Stimulated activated CD4-positive, alpha-beta T cell treated with anti-CD3 and anti-CD28 coated beads, Interleukin-1b, Interleukin-23, amount 100 ng/mL, for 4 hours (primary cell): ENCODE measurements around the gene AUTS2.

Source experiments
- DNase-seq, 2 donors: peaks; one replicate each; pipeline ENCODE4 v3.0.0-alpha.2; 2020; ENCODE audit warnings: low read depth in 2 of 2

The AUTS2 gene

GRCh38 chr7:70777251-70777650 lies 1179.0 kb downstream of the AUTS2 start:
- DNase-seq, result no peak

- DNase-seq, result no peak
Observed at GRCh38 chr7:70778585-70778984, 1180.3 kb downstream of the AUTS2 start.

GRCh38 chr7:70779321-70779720 lies 1181.0 kb downstream of the AUTS2 start:
- DNase-seq, result no peak

DNA sequence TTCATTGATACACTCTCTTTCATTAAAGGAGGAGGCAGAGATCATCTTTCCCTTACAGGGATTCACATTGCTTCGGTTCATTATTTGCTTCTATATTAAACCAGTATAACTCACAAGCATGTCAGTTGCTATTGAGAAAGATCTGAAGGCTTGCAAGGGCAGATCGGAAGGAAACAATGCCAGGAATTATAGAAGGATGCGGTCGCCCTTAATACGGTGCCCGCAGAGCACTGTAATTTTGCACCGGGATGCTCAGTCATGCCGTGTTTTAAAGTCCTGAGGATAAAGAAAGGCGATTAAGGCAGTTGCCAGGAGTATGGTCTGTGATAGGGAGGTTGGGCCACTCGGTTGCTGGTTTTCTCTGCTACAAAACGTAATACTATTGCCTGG lies 1183.6 kb downstream of the AUTS2 start:
- DNase-seq, result no peak

DNA sequence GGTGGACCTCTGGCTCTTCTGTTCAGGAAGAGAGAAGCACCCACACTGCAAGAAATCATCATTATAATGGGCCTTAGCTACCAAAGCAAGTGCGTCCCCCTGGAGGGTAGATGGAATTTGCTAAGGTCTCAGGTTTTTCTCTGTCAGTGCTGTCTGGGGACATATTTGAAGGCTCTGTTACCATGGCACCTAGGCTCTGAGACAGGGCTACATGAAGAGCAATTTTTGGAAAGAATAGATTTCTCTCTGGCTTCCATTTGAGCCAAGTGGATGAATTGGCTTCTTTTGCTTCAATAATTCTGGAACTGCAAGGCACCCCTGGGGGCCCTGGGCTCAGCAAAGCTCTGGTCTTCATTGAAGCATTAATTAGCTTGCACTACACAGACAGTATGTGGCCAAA lies 1184.5 kb downstream of the AUTS2 start:
- no peak for DNase-seq

DNA sequence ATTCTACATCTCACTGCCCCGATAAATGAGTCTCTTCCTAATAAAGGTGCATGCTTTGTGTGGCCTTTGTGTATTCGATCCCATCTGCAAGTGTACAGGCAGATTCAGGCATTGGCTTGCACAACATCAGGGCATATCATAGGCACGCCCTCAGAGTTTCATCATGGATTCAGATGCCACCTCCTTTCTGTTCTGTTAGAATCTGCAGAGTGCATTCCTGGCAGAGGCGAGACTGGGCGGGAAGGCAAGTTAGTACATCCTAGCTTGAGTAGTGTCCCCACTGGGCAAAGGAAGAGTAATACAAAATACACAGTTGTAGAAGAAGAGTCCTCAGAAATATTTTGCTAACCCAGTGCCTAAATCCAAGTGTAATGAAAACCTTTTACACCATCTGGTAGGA lies 1187.2 kb downstream of the AUTS2 start:
- no peak for DNase-seq

DNA sequence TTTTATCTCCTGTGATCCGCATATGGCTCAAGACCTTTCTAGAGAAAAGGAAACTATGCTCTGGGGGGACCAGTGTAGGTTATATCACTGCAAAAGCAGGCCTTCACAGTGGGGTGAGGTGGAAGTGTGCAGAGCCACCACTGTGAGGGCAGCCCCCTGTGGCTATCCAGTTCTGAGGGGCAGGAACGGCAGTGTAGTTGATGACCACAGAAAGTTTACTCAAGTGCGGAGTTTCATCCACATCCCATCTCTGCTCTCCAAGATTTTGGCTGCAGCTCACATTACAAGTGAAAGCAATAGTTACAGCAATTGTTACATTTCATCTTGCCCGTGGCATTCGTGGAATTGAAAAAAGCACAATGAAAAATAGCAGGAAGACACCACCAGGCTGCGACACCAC lies 1187.8 kb downstream of the AUTS2 start:
- DNase-seq, result no peak

DNA sequence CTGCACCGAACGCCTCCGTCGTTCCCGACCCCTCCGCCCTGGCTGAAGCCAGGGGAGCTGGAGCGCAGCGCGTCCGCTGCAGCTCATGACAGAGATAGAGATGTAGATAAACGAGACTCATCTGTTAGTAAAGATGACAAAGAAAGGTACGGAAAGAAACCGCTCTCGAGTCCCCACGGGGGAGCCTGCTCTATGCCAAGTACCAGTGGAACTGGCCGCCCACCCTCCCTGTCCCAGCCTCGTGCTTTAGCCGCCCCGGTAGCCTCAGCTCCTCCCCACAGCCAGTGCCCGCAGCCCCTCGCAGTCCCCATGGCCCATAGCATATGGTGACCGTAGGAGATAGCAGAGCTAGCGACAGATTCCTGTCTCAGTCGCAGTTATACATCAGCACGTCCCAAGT lies 1189.0 kb downstream of the AUTS2 start:
- DNase-seq, result no peak

DNA sequence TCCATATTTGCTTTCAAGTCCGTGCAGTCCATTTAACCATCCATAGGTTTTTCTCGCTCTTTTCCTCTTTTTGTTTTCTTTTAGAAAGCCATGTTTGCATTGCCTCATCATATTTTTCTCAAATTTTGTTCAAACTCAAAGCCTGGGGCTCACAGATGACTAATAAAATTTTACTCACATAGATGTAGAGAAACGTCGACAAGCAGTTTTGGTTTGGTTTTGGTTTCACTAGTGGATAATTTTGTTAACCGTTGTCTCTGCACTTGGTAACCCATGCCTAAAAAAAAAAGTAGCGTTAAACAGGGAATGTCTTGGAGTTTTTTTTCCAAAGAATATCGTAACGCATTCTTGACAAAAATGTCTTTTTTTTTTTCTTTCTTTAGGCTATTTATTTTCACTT lies 1189.5 kb downstream of the AUTS2 start:
- DNase-seq, result no peak

- DNase-seq, result no peak
Observed at GRCh38 chr7:70788276-70788675, 1190.0 kb downstream of the AUTS2 start.

GRCh38 chr7:70789481-70790214 lies 1191.4 kb downstream of the AUTS2 start:
- no peak for DNase-seq

DNA sequence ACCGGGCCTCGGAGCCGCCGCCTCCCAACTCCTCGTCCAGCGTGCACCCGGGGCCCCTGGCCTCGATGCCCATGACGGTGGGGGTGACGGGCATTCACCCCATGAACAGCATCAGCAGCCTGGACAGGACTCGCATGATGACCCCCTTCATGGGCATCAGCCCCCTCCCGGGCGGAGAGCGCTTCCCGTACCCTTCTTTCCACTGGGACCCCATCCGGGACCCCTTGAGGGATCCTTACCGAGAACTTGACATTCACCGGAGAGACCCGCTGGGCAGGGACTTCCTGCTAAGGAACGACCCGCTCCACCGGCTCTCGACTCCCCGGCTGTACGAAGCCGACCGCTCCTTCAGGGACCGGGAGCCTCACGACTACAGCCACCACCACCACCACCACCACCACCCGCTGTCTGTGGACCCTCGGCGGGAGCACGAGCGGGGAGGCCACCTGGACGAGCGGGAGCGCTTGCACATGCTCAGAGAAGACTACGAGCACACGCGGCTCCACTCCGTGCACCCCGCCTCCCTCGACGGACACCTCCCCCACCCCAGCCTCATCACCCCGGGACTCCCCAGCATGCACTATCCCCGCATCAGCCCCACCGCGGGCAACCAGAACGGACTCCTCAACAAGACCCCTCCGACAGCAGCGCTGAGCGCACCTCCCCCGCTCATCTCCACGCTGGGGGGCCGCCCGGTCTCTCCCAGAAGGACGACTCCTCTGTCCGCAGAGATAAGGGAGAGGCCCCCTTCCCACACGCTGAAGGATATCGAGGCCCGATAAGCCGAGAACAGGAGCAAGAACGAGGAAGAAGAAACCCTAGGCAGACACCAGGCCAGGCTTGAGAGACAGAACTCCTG lies 1192.2 kb downstream of the AUTS2 start:
- DNase-seq, result no peak

DNA sequence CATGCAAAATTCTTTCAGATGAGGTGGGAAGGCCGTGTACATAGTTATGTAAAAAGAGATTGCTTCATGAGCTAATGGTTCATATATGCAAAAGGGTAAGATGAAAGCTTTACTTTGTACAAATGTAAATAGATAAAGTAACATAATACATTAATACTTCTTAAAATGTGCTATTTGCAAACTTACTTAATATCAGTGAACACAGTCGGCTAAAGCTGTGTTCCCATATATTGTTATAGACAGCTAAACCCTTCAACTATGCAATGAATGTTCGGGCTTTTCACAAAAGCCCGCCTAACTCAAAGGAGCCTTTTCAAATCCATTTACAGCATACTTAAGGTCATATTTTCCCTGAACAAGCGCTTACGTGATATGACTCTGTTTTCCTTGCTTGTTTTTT lies 1193.1 kb downstream of the AUTS2 start:
- DNase-seq, result no peak

DNA sequence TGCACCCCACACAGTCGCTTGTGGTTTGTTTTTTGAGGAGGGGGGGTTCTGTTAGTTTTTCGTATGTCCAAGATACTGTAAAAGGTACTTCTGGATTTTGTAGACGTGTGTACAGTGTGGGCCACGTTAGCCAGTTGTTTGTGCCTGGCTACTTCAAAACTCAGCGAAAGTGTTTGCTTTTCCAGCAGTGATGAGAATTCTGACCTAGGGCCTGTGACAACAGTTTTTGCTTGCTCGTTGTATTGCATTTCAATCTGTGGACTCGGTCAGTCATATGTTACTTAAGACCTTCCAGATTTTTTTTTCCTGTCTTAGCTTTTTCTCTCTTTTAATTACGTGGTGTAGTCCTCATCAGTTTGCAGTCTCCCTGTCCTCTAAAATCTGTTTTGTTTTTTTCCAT lies 1194.8 kb downstream of the AUTS2 start:
- no peak for DNase-seq

DNA sequence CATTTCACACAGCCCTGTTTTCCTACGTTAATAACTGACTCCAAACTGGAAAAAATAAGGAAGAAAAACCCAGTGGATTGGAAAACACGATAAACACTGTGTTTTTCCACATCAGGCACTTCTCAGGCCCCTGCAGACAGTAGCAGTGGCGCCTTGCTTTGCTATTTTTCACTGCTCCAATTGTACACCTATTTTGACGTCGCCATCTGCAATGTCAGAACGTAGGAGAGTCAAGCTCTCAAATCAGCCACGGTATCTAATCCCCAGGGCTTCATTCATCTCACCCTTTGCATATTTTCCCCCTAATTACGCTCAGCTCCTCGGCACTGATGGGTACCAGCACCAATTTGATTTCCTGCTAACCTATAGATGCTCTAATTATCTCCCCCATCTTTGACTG lies 1195.5 kb downstream of the AUTS2 start:
- no peak for DNase-seq

DNA sequence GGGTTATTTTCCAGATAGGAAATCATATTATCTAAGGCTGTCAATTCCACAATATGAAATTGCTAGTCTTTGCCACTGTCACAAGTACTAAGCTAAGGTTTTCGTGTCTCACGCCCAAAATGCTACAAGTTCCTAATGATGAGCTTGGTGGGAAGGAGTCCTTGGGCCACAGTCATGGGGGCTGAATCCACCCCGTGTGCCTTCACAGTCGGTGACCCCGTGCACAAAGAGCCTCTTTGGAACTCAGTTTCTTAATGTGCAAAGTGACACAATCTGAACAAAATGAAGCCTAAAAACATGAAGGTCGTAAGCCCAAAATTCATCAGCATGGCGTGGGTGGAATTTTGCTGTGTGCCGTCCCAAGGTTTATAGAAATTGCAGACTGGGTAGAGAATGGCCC lies 1196.7 kb downstream of the AUTS2 start:
- no peak for DNase-seq

GRCh38 chr7:70795948-70796347 lies 1197.7 kb downstream of the AUTS2 start:
- no peak for DNase-seq

DNA sequence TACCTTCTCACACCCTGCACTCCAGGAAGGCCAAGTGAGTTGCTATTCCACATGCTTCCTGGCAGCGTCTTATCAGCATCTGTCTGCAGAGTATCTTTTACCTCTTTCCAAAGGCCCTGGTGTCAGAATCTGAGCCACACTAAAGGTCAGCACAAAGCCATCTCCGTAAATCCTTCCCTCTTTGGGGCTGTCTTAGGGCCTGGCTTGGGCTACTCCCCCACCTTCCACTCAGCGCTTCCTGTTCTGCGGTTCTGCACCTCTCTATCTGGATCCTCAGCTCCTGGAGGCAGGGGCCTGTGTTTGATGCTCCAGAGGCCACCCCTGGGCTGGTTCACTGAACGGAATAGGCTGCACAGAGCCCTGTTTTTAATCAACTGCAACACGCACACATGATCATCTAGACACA lies 1198.8 kb downstream of the AUTS2 start:
- DNase-seq, result no peak

DNA sequence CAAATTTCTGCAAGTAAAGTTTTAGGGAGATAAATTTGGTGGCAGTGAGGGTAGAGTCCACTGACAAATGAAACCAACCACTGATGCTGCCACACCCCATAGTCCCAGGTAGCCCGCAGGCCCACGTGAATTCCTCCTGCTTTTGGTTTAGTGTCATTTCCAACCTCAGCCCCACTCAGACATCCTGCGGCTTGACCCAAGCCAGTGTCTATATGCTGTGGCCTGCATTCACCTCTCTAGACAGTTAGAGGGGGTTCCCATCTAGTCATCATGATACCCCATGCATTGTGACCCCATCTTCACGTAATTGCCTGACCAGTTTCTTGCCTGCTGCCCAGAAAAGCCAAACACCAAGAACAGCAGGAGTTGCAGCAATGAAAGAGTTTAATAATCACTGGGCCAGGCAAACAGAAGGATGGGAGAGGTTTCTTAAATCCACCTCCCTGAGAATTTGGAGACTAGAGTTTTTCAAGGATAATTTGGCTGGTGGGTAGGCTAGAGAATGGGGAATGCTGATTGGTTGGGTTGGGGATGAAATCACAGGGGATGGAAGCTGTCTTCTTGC lies 1201.6 kb downstream of the AUTS2 start:
- no peak for DNase-seq

DNA sequence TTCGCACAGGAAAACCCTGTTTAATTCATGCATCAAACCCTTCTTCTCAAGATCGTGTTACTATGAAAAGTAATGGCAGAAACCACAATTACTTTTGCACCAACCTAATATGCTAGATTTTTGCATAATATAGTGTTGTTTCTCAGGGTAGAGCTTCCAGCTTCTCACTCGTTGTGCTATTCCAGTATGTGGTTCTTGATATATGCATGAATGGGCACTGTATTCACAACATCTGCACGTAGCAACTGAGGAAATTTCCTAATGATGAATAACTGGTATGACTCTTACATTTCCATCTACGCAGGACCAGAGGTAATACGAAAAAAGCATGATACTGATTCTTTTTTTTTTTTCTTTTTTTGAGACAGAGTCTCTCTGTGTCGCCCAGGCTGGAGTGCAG lies 1207.1 kb downstream of the AUTS2 start:
- no peak for DNase-seq

DNA sequence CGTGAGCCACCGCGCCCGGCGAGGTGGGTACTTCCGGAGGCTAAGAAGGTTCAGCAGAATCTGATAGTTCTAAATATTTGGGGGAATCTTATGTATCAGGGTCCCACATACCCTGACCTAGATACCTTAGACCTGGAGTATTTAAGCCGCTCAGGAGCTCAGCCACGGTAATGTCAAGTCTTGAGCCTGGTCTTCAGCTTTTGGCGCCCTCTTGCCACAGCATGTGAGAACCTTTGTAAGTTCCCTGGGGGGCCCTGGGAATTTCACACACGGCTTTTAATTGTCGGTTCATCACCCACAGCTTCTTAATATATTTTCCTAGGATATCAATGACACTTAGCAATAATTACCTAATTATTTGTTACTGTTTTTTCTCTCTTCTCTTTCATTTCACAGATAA lies 1209.4 kb downstream of the AUTS2 start:
- DNase-seq, result no peak

DNA sequence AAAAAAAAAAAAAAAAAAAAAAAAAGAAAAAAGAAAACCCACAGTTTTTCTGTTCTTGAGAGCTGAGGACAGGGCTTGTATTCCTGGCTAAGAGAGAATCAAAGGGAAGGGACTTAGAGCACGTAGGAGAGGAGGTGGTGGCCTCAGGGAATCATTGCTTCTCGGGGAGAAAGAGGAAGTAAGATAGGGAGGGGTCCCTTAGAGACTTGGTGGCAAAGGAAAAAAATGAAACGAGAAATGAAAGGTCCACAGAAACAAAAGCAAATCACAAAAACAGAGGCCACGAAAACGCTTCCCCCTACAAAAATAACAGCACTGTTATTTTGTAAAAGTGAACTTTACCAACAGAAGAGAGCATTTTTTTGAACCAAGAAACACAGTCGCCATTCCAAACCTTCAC lies 1210.6 kb downstream of the AUTS2 start:
- no peak for DNase-seq

DNA sequence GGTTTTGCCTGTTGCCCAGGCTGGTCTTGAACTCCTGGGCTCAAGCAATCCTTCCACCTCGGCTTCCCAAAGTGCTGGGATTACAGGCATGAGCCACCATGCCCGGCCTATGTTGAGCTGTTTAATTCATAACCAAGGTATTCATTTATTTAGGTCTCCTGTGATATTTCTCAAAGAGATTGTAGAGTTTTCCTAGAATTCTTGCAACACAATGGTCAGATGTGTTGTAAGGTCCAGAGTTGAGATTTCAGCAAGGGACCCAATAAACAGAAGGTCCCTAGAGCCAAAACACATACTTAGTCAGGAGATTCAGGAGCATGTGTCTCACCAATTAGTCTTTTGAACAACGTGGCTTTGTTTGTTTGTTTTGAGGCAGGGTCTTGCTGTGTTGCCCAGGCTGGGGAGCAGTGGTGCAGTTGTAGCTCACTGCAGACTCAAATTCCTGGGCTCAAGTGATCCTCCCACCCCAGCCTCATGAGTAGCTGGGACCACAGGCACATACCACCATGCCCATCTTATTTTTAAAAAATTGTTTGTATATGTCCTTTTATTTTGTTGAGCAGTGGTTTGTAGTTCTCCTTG lies 1212.4 kb downstream of the AUTS2 start:
- no peak for DNase-seq
